Liver (tissue), 3 donors: ENCODE measurements around the gene PUS3.

Experiments used
- CTCF ChIP-seq: fragments of 150-350 bp; IDR thresholded peaks from 2 replicates; pipeline ENCODE4 v1.5.1; 2017; ENCODE audit warnings: improper control_type of control experiment, low read depth, low read length; ENCODE audit not compliant: missing input control
- FOXA1 ChIP-seq: IDR thresholded peaks from 2 replicates; pipeline ENCODE4 v1.6.1; 2016; ENCODE audit warnings: antibody characterized with exemption
- GABPA ChIP-seq, 2 donors: IDR thresholded peaks in 1 of 2; conservative IDR thresholded peaks in 1 of 2; 2 replicates each; pipeline ENCODE4 v1.6.1; 2016; ENCODE audit warnings: antibody characterized with exemption in 2 of 2, mild to moderate bottlenecking in 1 of 2, moderate library complexity in 1 of 2
- HNF4G ChIP-seq: IDR thresholded peaks from 2 replicates; pipeline ENCODE4 v1.6.1; 2016; ENCODE audit warnings: antibody characterized with exemption
- MAX ChIP-seq: IDR thresholded peaks from 2 replicates; pipeline ENCODE4 v1.6.1; 2016; ENCODE audit warnings: antibody characterized with exemption
- NR2F2 ChIP-seq: IDR thresholded peaks from 2 replicates; pipeline ENCODE4 v1.6.1; 2016; ENCODE audit warnings: antibody characterized with exemption
- RXRA ChIP-seq, 2 donors: IDR thresholded peaks; 2 replicates each; pipeline ENCODE4 v1.6.1; 2017 to 2018; ENCODE audit warnings: antibody characterized with exemption in 2 of 2, mild to moderate bottlenecking in 1 of 2
- TAF1 ChIP-seq: conservative IDR thresholded peaks from 2 replicates; pipeline ENCODE4 v1.6.1; 2016; ENCODE audit warnings: antibody characterized with exemption, mild to moderate bottlenecking
- YY1 ChIP-seq: IDR thresholded peaks from 2 replicates; pipeline ENCODE4 v1.6.1; 2016; ENCODE audit warnings: antibody characterized with exemption, mild to moderate bottlenecking
- donor health status: healthy.
- donor health status: healthy.

GRCh38 chr11:125872138-125872491 is 30.9 kb downstream of the PUS3 start:
- TF ChIP-seq CTCF (no peak), GABPA (IDR thresholded peaks at IDR 0.05 in 1 of 2, conservative IDR thresholded peaks at IDR 0.05 in 1 of 2) (no peak), MAX (no peak), FOXA1 (no peak), YY1 (no peak), TAF1 (no peak), HNF4G (no peak), RXRA (IDR thresholded peaks at IDR 0.05) (no peak), NR2F2 (no peak)
